ENCODE results near the gene BTNL3. TPM values are rescaled to one million over a fixed set of nuclear protein-coding genes. Genes with fewer than 3 reads are reported as not detected.

BTNL3 gene
- polyA plus RNA-seq, 1 donor = not detected

DNA sequence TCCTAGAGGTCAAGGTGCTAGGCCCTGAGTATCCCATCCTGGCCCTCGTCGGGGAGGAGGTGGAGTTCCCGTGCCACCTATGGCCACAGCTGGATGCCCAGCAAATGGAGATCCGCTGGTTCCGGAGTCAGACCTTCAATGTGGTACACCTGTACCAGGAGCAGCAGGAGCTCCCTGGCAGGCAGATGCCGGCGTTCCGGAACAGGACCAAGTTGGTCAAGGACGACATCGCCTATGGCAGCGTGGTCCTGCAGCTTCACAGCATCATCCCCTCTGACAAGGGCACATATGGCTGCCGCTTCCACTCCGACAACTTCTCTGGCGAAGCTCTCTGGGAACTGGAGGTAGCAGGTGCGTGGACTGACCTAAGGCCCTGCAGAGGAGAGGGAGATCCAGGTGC, 59.3 kb downstream of the BTNL3 start:
- DNase-seq = no peak

DNA sequence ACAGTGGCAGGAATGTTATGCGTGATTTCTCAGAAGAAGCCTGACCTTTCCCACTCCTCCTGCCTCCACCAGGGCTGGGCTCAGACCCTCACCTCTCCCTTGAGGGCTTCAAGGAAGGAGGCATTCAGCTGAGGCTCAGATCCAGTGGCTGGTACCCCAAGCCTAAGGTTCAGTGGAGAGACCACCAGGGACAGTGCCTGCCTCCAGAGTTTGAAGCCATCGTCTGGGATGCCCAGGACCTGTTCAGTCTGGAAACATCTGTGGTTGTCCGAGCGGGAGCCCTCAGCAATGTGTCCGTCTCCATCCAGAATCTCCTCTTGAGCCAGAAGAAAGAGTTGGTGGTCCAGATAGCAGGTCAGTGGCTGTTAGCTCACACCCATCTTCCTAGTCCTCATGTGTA, 61.4 kb downstream of the BTNL3 start:
- DNase-seq = no peak

- no peak for DNase-seq
Measured at GRCh38 chr5:181051841-181052671, 63.4 kb downstream of the BTNL3 start.

DNA sequence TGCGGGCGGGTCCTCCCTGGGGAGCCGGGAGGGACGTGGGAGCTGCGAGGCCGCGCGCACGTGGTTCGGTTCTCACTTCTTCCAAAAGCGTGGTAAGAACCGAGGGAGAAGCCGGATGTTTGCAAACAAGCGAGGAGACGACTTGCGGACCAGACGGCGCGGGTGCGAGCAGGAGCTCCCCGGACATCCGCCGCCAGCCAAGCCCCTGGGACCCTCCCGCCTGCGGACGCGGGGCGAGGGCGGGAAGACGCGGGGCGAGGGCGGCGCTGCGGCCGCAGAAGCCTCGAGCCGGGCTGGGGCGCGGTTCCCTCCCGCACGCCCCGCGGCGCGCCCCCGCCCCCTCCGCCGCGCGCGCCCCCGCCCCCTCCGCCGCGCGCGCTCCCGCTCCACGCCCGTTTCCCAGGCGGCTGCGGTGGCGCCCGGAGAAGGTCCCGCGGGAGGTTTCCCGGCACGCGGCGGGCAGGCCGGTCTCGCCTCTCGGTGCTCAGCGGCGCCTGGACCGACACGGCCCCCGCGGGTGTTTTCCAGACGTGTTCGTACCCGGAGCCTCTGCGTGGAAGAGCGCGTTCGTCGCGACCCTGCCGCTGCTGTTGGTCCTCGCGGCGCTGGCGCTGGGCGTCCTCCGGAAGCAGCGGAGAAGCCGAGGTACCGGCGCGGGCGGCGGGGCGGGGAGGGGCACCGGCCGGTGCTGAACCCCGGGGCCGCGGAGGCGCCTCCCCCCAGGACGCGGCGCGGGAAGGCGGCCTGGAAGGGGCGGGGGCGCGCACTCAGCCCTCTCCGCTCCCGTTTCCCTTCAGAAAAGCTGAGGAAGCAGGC, 64.2 kb downstream of the BTNL3 start:
- DNase-seq = no peak

- DNase-seq = no peak
Measured at GRCh38 chr5:181053488-181054121, 65.0 kb downstream of the BTNL3 start.

DNA sequence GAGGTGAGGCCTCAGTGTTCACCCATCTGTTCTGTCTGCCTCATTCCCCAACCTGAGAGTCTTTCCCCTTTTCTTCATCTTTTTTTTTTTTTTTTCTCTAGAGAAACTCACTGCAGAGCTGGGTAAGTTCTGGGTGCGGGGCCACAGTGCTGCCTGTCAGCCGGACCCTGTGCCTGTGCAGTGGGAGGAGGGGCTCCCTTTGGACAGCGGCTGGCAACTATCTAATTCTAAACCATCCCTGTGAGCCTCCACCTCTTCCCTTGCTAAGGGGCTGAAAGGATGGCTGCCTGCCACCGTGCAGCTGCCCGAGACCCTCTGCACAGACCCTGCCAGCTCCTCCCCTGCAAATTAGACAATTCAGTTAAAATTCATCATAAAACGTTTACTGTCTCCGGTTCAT, 65.5 kb downstream of the BTNL3 start:
- DNase-seq = no peak

DNA sequence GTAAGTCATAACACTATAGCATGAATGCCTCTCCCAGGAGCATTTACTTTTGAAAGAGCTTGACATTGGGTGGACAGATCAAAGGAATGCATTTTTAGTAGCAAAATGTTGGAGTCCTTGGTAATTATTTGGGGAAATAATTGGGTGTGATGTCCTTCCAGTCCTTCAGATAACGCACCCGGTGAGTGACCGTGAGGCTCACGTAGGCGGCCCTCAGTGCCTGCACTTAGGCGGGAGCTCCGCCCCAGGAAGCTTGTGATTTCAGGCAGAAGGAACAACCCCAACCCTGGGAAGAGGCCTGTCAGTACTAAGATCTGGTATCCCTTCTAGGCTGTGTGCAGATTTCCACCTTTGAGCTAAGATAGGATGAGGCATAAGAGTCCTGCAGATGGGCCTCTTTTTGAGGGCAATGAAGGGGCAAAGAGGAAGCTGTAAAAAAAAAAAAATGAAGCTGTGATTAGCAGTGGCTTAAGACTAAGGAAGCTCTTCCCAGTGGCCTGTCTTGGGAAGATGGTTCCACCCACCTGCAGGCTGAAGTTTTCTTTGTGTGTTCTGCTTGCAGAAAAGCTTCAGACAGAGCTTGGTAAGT, 66.3 kb downstream of the BTNL3 start:
- no peak for DNase-seq

Other genes with a start within 250 kb of the BTNL3 start
- gene OR2Y1, start 248.8 kb upstream of the BTNL3 start, polyA plus RNA-seq (ENCODE audit: insufficient read length) = not detected
- gene MGAT1, start 186.0 kb upstream of the BTNL3 start, polyA plus RNA-seq (ENCODE audit: insufficient read length) = 79.6 TPM
- gene ZFP62, start 127.6 kb upstream of the BTNL3 start, polyA plus RNA-seq (ENCODE audit: insufficient read length) = 23.3 TPM
- gene BTNL8, start 89.7 kb upstream of the BTNL3 start, polyA plus RNA-seq (ENCODE audit: insufficient read length) = not detected
- gene BTNL9, start 51.4 kb downstream of the BTNL3 start, polyA plus RNA-seq (ENCODE audit: insufficient read length) = 29.1 TPM
- gene OR2V1, start 142.3 kb downstream of the BTNL3 start, polyA plus RNA-seq (ENCODE audit: insufficient read length) = not detected
- gene OR2V2, start 158.7 kb downstream of the BTNL3 start, polyA plus RNA-seq (ENCODE audit: insufficient read length) = not detected
- 20.4 TPM for gene TRIM7, start 216.3 kb downstream of the BTNL3 start, polyA plus RNA-seq (ENCODE audit: insufficient read length)
- 18.7 TPM for gene TRIM41, start 234.4 kb downstream of the BTNL3 start, polyA plus RNA-seq (ENCODE audit: insufficient read length)

Measured in hindlimb muscle (tissue), 1 donor.